HL-60 (cell line): Measurements from ENCODE around the gene KCNH1.

Experiments
- DNase-seq, 2 experiments: peaks; one replicate each; pipeline ENCODE4 v3.0.0-alpha.2; 2010 to 2020; ENCODE audit warnings: low read depth in 1 of 2, low spot score in 1 of 2
- H3K27ac ChIP-seq: fragments of 250-450 bp; sonication (Bioruptor Pico); replicated peaks from 2 replicates; pipeline ENCODE4 v1.5.1; 2020; ENCODE audit warnings: mild to moderate bottlenecking, moderate library complexity
- H3K27me3 ChIP-seq: fragments of 250-450 bp; sonication (Bioruptor Pico); 2 replicates; pipeline ENCODE4 v1.5.1; 2021; ENCODE audit warnings: mild to moderate bottlenecking, moderate library complexity; ENCODE audit not compliant: insufficient read depth, poor library complexity, severe bottlenecking
- H3K4me3 ChIP-seq: replicated peaks from 2 replicates; pipeline ENCODE4 v1.5.1; 2011; ENCODE audit warnings: mild to moderate bottlenecking, control low read depth, low read length; ENCODE audit not compliant: insufficient read depth
- CTCF ChIP-seq: IDR thresholded peaks from one replicate; pipeline ENCODE4 v1.5.1; 2011; ENCODE audit warnings: low read length, control low read depth, inconsistent platforms; ENCODE audit not compliant: insufficient read depth
- GABPA ChIP-seq: IDR thresholded peaks from 2 replicates; pipeline ENCODE4 v1.6.1; 2012; ENCODE audit warnings: low read depth
- POLR2AphosphoS5 ChIP-seq: IDR thresholded peaks from 2 replicates; pipeline ENCODE4 v1.6.1; 2012; ENCODE audit warnings: low read depth
- SPI1 ChIP-seq: IDR thresholded peaks from 2 replicates; pipeline ENCODE4 v1.6.1; 2012; ENCODE audit warnings: low read depth, mild to moderate bottlenecking, borderline replicate concordance
- TF ChIP-seq, protein P1 (sequence below): IDR thresholded peaks from 2 replicates; pipeline ENCODE4 v1.6.1; 2012; ENCODE audit warnings: low read depth; ENCODE audit not compliant: insufficient replicate concordance

The KCNH1 gene

DNA sequence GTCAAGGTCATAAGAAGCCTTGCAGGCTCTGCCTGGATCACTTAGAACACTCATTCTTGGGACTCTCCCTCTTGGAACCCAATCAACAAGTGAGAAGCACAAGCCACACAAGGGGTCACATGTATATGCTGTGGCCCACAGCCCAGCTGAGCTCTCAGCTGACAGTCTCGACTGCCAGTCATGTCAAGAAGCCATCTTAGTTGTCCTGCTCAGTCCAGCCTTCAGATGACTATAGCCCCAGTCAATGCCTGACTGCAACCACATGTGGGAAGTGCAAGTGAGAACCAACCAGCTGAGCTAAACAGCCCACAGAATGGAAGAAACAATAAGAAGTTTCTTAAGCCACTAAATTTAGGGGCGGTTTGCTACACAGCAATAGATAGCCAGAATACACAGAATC is 356.0 kb downstream of the KCNH1 start:
- TF ChIP-seq, protein P1, sequence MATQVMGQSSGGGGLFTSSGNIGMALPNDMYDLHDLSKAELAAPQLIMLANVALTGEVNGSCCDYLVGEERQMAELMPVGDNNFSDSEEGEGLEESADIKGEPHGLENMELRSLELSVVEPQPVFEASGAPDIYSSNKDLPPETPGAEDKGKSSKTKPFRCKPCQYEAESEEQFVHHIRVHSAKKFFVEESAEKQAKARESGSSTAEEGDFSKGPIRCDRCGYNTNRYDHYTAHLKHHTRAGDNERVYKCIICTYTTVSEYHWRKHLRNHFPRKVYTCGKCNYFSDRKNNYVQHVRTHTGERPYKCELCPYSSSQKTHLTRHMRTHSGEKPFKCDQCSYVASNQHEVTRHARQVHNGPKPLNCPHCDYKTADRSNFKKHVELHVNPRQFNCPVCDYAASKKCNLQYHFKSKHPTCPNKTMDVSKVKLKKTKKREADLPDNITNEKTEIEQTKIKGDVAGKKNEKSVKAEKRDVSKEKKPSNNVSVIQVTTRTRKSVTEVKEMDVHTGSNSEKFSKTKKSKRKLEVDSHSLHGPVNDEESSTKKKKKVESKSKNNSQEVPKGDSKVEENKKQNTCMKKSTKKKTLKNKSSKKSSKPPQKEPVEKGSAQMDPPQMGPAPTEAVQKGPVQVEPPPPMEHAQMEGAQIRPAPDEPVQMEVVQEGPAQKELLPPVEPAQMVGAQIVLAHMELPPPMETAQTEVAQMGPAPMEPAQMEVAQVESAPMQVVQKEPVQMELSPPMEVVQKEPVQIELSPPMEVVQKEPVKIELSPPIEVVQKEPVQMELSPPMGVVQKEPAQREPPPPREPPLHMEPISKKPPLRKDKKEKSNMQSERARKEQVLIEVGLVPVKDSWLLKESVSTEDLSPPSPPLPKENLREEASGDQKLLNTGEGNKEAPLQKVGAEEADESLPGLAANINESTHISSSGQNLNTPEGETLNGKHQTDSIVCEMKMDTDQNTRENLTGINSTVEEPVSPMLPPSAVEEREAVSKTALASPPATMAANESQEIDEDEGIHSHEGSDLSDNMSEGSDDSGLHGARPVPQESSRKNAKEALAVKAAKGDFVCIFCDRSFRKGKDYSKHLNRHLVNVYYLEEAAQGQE: no peak
- TF ChIP-seq GABPA: no peak

GRCh38 chr1:210776712-210777111 is 357.2 kb downstream of the KCNH1 start:
- no peak for DNase-seq
- TF ChIP-seq, protein P1: no peak
- no peak overlapping the region for H3K27ac ChIP-seq
- H3K27me3 ChIP-seq: no peaks in the 10 kb centered on the region
- H3K4me3 ChIP-seq: no peak overlapping the region

More for the DNA sequence above, 356.0 kb downstream of the KCNH1 start:
- DNase-seq: no peak
- H3K4me3 ChIP-seq: no peak overlapping the region
- no peak overlapping the region for H3K27ac ChIP-seq
- H3K27me3 ChIP-seq: no peaks in the 10 kb centered on the region

- no peaks in the 10 kb centered on the region for H3K27me3 ChIP-seq
- H3K4me3 ChIP-seq: no peak overlapping the region
- no peak for DNase-seq
- H3K27ac ChIP-seq: no peak overlapping the region
- TF ChIP-seq GABPA (no peak), POLR2AphosphoS5 (no peak), SPI1 (no peak), CTCF (no peak)
- TF ChIP-seq, protein P1: no peak
These were observed 358.7 kb downstream of the KCNH1 start for GRCh38 chr1:210775289-210775688.

GRCh38 chr1:210773450-210773849 is 360.5 kb downstream of the KCNH1 start:
- Histone ChIP-seq H3K27ac (no peak overlapping the region), H3K27me3 (no peaks in the 10 kb centered on the region), H3K4me3 (no peak overlapping the region)
- DNase-seq: no peak
- TF ChIP-seq SPI1 (no peak), POLR2AphosphoS5 (no peak), CTCF (no peak), GABPA (no peak)
- TF ChIP-seq, protein P1: no peak
